ENCODE data around the gene UBE2L5. TPM values are rescaled to one million over a fixed set of nuclear protein-coding genes. Genes with fewer than 3 reads are reported as not detected.
A peak's percentile ranks its signal among the peaks of the same experiment; 100 is the strongest.
"Not testable (repeated sequence)": the region's sequence is repeated elsewhere in the genome, so short reads cannot be mapped to it uniquely, and the experiment has no call there.

The UBE2L5 gene
- total RNA-seq, 2 donors from 2014 or later: 0.18 to 5.2 TPM

GRCh38 chr13:30461279-30462066, 39.2 kb downstream of the UBE2L5 start:
- WGBS: 68% methylated on average over 3 of the region's 3 CpGs
- DNase-seq (ENCODE audit: low spot score): not testable (repeated sequence)
- peak overlapping the region; percentile 49 to 97 for H3K27ac ChIP-seq

GRCh38 chr13:30463787-30464495, 41.6 kb downstream of the UBE2L5 start:
- TF ChIP-seq POLR2A (IDR thresholded peaks at IDR 0.05): no peak
- peak in 1 of 4 experiments; percentile 4 for TF ChIP-seq CTCF (IDR thresholded peaks at IDR 0.05)
- TF ChIP-seq POLR2AphosphoS5 (IDR thresholded peaks at IDR 0.05): peak; percentile 51
- DNase-seq (ENCODE audit: low spot score): peak; percentile 60
- peaks cover 3% of the 10 kb centered on the region for H3K4me1 ChIP-seq (replicated peaks)
- H3K4me3 ChIP-seq: peak overlapping the region; percentile 46 to 62
- WGBS: under 1% methylated on average over 32 of the region's 32 CpGs
- H3K27ac ChIP-seq: peak overlapping the region; percentile 92 to 97
- no peaks in the 10 kb centered on the region for H3K27me3 ChIP-seq (replicated peaks; ENCODE audit: insufficient read depth)
- intact Hi-C loops (cut with DNase I): loop anchor here (2.0 to 10.0 kb wide), 7 partner anchors 43 to 609 kb away; partner anchors contain the start of genes KATNAL1, UBL3 and USPL1
- no peaks in the 10 kb centered on the region for H3K9me3 ChIP-seq
- no peaks in the 10 kb centered on the region for H3K36me3 ChIP-seq

More at GRCh38 chr13:30461279-30462066, 39.2 kb downstream of the UBE2L5 start:
- H3K4me1 ChIP-seq (replicated peaks); H3K36me3 ChIP-seq; H3K9me3 ChIP-seq; H3K27me3 ChIP-seq (replicated peaks; ENCODE audit: insufficient read depth); H3K4me3 ChIP-seq: not testable (repeated sequence)
- TF ChIP-seq CTCF (IDR thresholded peaks at IDR 0.05): peak; percentile 16 to 77 (median 50)
- intact Hi-C loops (cut with DNase I): loop anchor here (5.0 to 10.0 kb wide), 5 partner anchors 67 to 607 kb away; partner anchors contain the start of genes KATNAL1 and UBL3

- peak in 1 of 4 experiments; percentile 20 for TF ChIP-seq CTCF (IDR thresholded peaks at IDR 0.05)
- no peak for TF ChIP-seq POLR2A (IDR thresholded peaks at IDR 0.05)
- no peaks in the 10 kb centered on the region for H3K36me3 ChIP-seq
- peak overlapping the region; percentile 46 to 62 for H3K4me3 ChIP-seq
- H3K4me1 ChIP-seq (replicated peaks): peaks cover 3% of the 10 kb centered on the region
- no peaks in the 10 kb centered on the region for H3K27me3 ChIP-seq (replicated peaks; ENCODE audit: insufficient read depth)
- DNase-seq (ENCODE audit: low spot score): peak; percentile 77
- peak overlapping the region; percentile 92 to 97 for H3K27ac ChIP-seq
- H3K9me3 ChIP-seq: no peaks in the 10 kb centered on the region
- under 1% methylated on average over 67 of the region's 136 CpGs for WGBS
- intact Hi-C loops (cut with DNase I): loop anchor here (2.0 to 10.0 kb wide), 9 partner anchors 44 to 610 kb away; partner anchors contain the start of genes KATNAL1, UBL3 and USPL1
These were observed 42.4 kb downstream of the UBE2L5 start for GRCh38 chr13:30464496-30465342.

DNA sequence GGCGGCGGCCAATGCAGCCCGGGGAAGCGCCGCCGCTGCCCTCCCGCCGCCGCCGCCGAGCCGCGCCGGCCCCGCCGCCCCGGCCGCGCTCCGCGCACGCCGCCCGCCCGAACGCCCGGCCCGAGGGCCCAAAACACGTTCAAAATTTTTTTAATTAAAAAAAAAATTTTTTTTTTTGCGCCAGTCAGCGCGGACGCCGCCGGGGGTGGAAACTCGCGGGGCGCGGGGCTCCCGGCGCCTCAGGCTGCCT, 43.0 kb downstream of the UBE2L5 start:
- peaks cover 3% of the 10 kb centered on the region for H3K4me1 ChIP-seq (replicated peaks)
- H3K27ac ChIP-seq: peak overlapping the region; percentile 99
- H3K36me3 ChIP-seq: no peaks in the 10 kb centered on the region
- TF ChIP-seq POLR2A (IDR thresholded peaks at IDR 0.05): no peak
- TF ChIP-seq POLR2AphosphoS5 (IDR thresholded peaks at IDR 0.05): no peak
- no peak for TF ChIP-seq CTCF (IDR thresholded peaks at IDR 0.05)
- 0% methylated on average over 39 of the region's 41 CpGs for WGBS
- peak overlapping the region; percentile 91 to 98 for H3K4me3 ChIP-seq
- DNase-seq (ENCODE audit: low spot score): no peak
- intact Hi-C loops (cut with DNase I): loop anchor here (2.0 to 10.0 kb wide), 7 partner anchors 44 to 610 kb away; partner anchors contain the start of genes UBL3 and USPL1
- no peaks in the 10 kb centered on the region for H3K9me3 ChIP-seq
- H3K27me3 ChIP-seq (replicated peaks; ENCODE audit: insufficient read depth): no peaks in the 10 kb centered on the region

All from prostate gland (tissue), 2 donors.